WERI-Rb-1 (cell line): ENCODE results near the gene TECPR1.

ENCODE experiments used
- DNase-seq: peaks from one replicate; pipeline ENCODE4 v3.0.0-alpha.2; 2020
- H3K27ac ChIP-seq: fragments of 250-450 bp; sonication (Bioruptor Pico); 2 replicates; pipeline ENCODE4 v1.5.1; 2020; ENCODE audit warnings: mild to moderate bottlenecking, moderate library complexity
- H3K27me3 ChIP-seq: fragments of 250-450 bp; sonication (Bioruptor Pico); 2 replicates; pipeline ENCODE4 v1.5.1; 2021; ENCODE audit warnings: mild to moderate bottlenecking, low read depth, moderate library complexity; ENCODE audit not compliant: insufficient read depth, severe bottlenecking
- H3K36me3 ChIP-seq: fragments of 250-450 bp; sonication (Bioruptor Pico); 2 replicates; pipeline ENCODE4 v1.5.1; 2020; ENCODE audit warnings: mild to moderate bottlenecking, moderate library complexity
- H3K4me3 ChIP-seq: 2 replicates; pipeline ENCODE4 v1.5.1; 2011; ENCODE audit warnings: low read depth, mild to moderate bottlenecking, control low read depth, low read length
- H3K9me3 ChIP-seq: fragments of 250-450 bp; sonication (Bioruptor Pico); 2 replicates; pipeline ENCODE4 v1.5.1; 2021; ENCODE audit warnings: mild to moderate bottlenecking, moderate library complexity; ENCODE audit not compliant: severe bottlenecking
- CTCF ChIP-seq: IDR thresholded peaks from 2 replicates; pipeline ENCODE4 v1.5.1; 2011; ENCODE audit warnings: low read depth, mild to moderate bottlenecking, control low read depth, inconsistent platforms, low read length

The TECPR1 gene

GRCh38 chr7:98235901-98236300 is 16.1 kb downstream of the TECPR1 start:
- no peak for DNase-seq
- Histone ChIP-seq H3K27me3 (no peaks in the 10 kb centered on the region), H3K4me3 (no peak overlapping the region), H3K27ac (no peak overlapping the region), H3K9me3 (no peaks in the 10 kb centered on the region), H3K36me3 (peaks cover 69% of the 10 kb centered on the region)
- TF ChIP-seq CTCF, result no peak

GRCh38 chr7:98234429-98235147 is 17.4 kb downstream of the TECPR1 start:
- Histone ChIP-seq H3K36me3 (peaks cover 64% of the 10 kb centered on the region), H3K27me3 (no peaks in the 10 kb centered on the region), H3K9me3 (no peaks in the 10 kb centered on the region), H3K4me3 (no peak overlapping the region), H3K27ac (no peak overlapping the region)
- no peak for DNase-seq
- no peak for TF ChIP-seq CTCF

GRCh38 chr7:98233219-98234070 is 18.6 kb downstream of the TECPR1 start:
- TF ChIP-seq CTCF, result no peak
- Histone ChIP-seq H3K4me3 (no peak overlapping the region), H3K27ac (no peak overlapping the region), H3K9me3 (no peaks in the 10 kb centered on the region), H3K27me3 (no peaks in the 10 kb centered on the region), H3K36me3 (peaks cover 58% of the 10 kb centered on the region)
- DNase-seq, result no peak

- no peaks in the 10 kb centered on the region for H3K9me3 ChIP-seq
- no peak for TF ChIP-seq CTCF
- DNase-seq, result no peak
- H3K4me3 ChIP-seq, result no peak overlapping the region
- no peaks in the 10 kb centered on the region for H3K27me3 ChIP-seq
- H3K36me3 ChIP-seq, result peaks cover 59% of the 10 kb centered on the region
- H3K27ac ChIP-seq, result no peak overlapping the region
These were observed 19.2 kb downstream of the TECPR1 start for GRCh38 chr7:98232799-98233198.

- no peak for TF ChIP-seq CTCF
- H3K27ac ChIP-seq, result no peak overlapping the region
- H3K4me3 ChIP-seq, result no peak overlapping the region
- no peaks in the 10 kb centered on the region for H3K9me3 ChIP-seq
- H3K36me3 ChIP-seq, result peaks cover 58% of the 10 kb centered on the region
- DNase-seq, result no peak
- H3K27me3 ChIP-seq, result no peaks in the 10 kb centered on the region
These were observed 19.8 kb downstream of the TECPR1 start for GRCh38 chr7:98232263-98232585.
